K562 (cell line): ENCODE data around the gene IL27RA. TPM values are rescaled to one million over a fixed set of nuclear protein-coding genes. Genes with fewer than 3 reads are reported as not detected.

Source experiments
- ARID1B ChIP-seq: fragments of 450-650 bp; IDR thresholded peaks from 2 replicates; pipeline ENCODE4 v1.6.1; 2016; ENCODE audit warnings: antibody characterized with exemption, mild to moderate bottlenecking, inconsistent platforms
- DDX20 ChIP-seq: fragments of 450-650 bp; IDR thresholded peaks from 2 replicates; pipeline ENCODE4 v1.6.1; 2016; ENCODE audit warnings: missing genetic modification characterization, low read depth, mild to moderate bottlenecking, missing compliant biosample characterization, moderate library complexity
- DIDO1 ChIP-seq: fragments of 450-650 bp; IDR thresholded peaks from 2 replicates; pipeline ENCODE4 v1.6.1; 2016; ENCODE audit warnings: low read depth, missing biosample characterization, missing genetic modification characterization
- FOXK2 ChIP-seq, 2 experiments: fragments of 450-650 bp; IDR thresholded peaks in 1 of 2; conservative IDR thresholded peaks in 1 of 2; 2 replicates each; pipeline ENCODE4 v1.6.1; 2016; ENCODE audit warnings: low read depth in 2 of 2, mild to moderate bottlenecking in 1 of 2
- GABPB1 ChIP-seq: sonication (generic); formaldehyde crosslinking; IDR thresholded peaks from 2 replicates; pipeline ENCODE4 v1.8.0; 2022; ENCODE audit warnings: mild to moderate bottlenecking, missing genetic modification reagents
- GTF2B ChIP-seq: IDR thresholded peaks from 2 replicates; pipeline ENCODE4 v1.6.1; 2011; ENCODE audit not compliant: insufficient read length; ENCODE audit errors: extremely low read depth
- HNRNPK ChIP-seq: fragments of 200-400 bp; formaldehyde crosslinking; IDR thresholded peaks from one replicate; pipeline ENCODE4 v1.6.1; 2018; ENCODE audit warnings: mild to moderate bottlenecking, low read depth, low read length; ENCODE audit not compliant: poor library complexity, severe bottlenecking
- KDM5B ChIP-seq: fragments of 200-600 bp; sonication (generic); IDR thresholded peaks from 2 replicates; pipeline ENCODE4 v1.6.1; 2012; ENCODE audit warnings: low read depth, mild to moderate bottlenecking, moderate library complexity, low read length, control low read depth, inconsistent platforms; ENCODE audit not compliant: insufficient replicate concordance
- KLF13 ChIP-seq: fragments of 450-650 bp; IDR thresholded peaks from 2 replicates; pipeline ENCODE4 v1.6.1; 2016; ENCODE audit warnings: missing genetic modification characterization, low read depth, mild to moderate bottlenecking, missing compliant biosample characterization, moderate library complexity, borderline replicate concordance
- POLR2AphosphoS5 ChIP-seq: IDR thresholded peaks from 2 replicates; pipeline ENCODE4 v1.6.1; 2011; ENCODE audit warnings: mild to moderate bottlenecking, low read depth, low read length, moderate library complexity; ENCODE audit not compliant: control insufficient read depth, insufficient read depth
- RBM34 ChIP-seq: fragments of 200-400 bp; formaldehyde crosslinking; IDR thresholded peaks from 2 replicates; pipeline ENCODE4 v1.6.1; 2018; ENCODE audit warnings: low read length, borderline replicate concordance; ENCODE audit not compliant: insufficient read depth
- SLC30A9 ChIP-seq: fragments of 250-450 bp; sonication (Bioruptor Pico); IDR thresholded peaks from 2 replicates; pipeline ENCODE4 v1.8.0; 2022; ENCODE audit warnings: mild to moderate bottlenecking, moderate library complexity
- SMARCB1 ChIP-seq: IDR thresholded peaks from 2 replicates; pipeline ENCODE4 v1.6.1; 2011; ENCODE audit warnings: improper control_type of control experiment, low read depth; ENCODE audit not compliant: insufficient read length
- TGIF2 ChIP-seq: sonication (generic); formaldehyde crosslinking; IDR thresholded peaks from 2 replicates; pipeline ENCODE4 v1.8.1; 2022; ENCODE audit warnings: mild to moderate bottlenecking, missing genetic modification reagents, moderate library complexity
- THRA ChIP-seq: fragments of 450-650 bp; IDR thresholded peaks from 2 replicates; pipeline ENCODE4 v1.6.1; 2017; ENCODE audit warnings: mild to moderate bottlenecking, moderate library complexity
- XRCC5 ChIP-seq: fragments of 200-400 bp; formaldehyde crosslinking; IDR thresholded peaks from 2 replicates; pipeline ENCODE4 v1.6.1; 2017; ENCODE audit warnings: low read depth, mild to moderate bottlenecking, low read length
- ZBTB7A ChIP-seq: IDR thresholded peaks from 2 replicates; pipeline ENCODE4 v1.6.1; 2011; ENCODE audit warnings: low read depth, mild to moderate bottlenecking, low read length, moderate library complexity, borderline replicate concordance; ENCODE audit not compliant: control insufficient read depth
- ZFP1 ChIP-seq: fragments of 450-650 bp; formaldehyde crosslinking; IDR thresholded peaks from 2 replicates; pipeline ENCODE4 v1.4.0; 2020; ENCODE audit warnings: mild to moderate bottlenecking, mixed read lengths
- ZFPM2 ChIP-seq: fragments of 250-450 bp; sonication (Bioruptor Pico); IDR thresholded peaks from 2 replicates; pipeline ENCODE4 v1.5.1; 2022; ENCODE audit warnings: mild to moderate bottlenecking
- ZNF165 ChIP-seq: fragments of 250-450 bp; sonication (Bioruptor Pico); IDR thresholded peaks from 2 replicates; pipeline ENCODE4 v1.4.0; 2020; ENCODE audit warnings: borderline replicate concordance
- ZNF41 ChIP-seq: fragments of 250-450 bp; sonication (Bioruptor Pico); conservative IDR thresholded peaks from 2 replicates; pipeline ENCODE4 v1.4.0; 2020; ENCODE audit warnings: mild to moderate bottlenecking
- polyA plus RNA-seq, 8 experiments: library from polyadenylated mRNA; depleted of rRNA in 4 of 8; stranded (reverse) in 5 of 8; unstranded in 3 of 8; fragments of >200 nt; fragmentation: Nextera tagmentation in 2 of 8; fragmentation: Illumina TruSeq in 1 of 8; extraction: Ambion mirVana in 2 of 8; extraction: Trizol in 1 of 8; gene quantifications; 2 replicates each; pipeline versions ENCODE4 v1.2.1 to v1.2.3, GENCODE V29; 2011 to 2014; ENCODE audit warnings: inconsistent platforms in 1 of 8, missing spikeins in 1 of 8
- total RNA-seq, 7 experiments: library from RNA; depleted of rRNA in 6 of 7; stranded (reverse); fragments of >200 nt in 6 of 7; fragmentation: Illumina TruSeq in 2 of 7; extraction: Trizol in 2 of 7; gene quantifications; 2 replicates each; pipeline versions ENCODE4 v1.2.1 to v1.2.3, GENCODE V29; 2011 to 2021; ENCODE audit warnings: low replicate concordance in 1 of 7
- TF ChIP-seq, protein P1 (sequence below): fragments of 450-650 bp; IDR thresholded peaks from 2 replicates; pipeline ENCODE4 v1.6.1; 2018; ENCODE audit not compliant: partially characterized antibody

IL27RA gene
- total and polyA plus RNA-seq, 9 of the 15 experiments (the other 6 are each of a cell fraction or from before 2014, with no cell fraction given): 1.9 to 15.9 (median 12.0) TPM

DNA sequence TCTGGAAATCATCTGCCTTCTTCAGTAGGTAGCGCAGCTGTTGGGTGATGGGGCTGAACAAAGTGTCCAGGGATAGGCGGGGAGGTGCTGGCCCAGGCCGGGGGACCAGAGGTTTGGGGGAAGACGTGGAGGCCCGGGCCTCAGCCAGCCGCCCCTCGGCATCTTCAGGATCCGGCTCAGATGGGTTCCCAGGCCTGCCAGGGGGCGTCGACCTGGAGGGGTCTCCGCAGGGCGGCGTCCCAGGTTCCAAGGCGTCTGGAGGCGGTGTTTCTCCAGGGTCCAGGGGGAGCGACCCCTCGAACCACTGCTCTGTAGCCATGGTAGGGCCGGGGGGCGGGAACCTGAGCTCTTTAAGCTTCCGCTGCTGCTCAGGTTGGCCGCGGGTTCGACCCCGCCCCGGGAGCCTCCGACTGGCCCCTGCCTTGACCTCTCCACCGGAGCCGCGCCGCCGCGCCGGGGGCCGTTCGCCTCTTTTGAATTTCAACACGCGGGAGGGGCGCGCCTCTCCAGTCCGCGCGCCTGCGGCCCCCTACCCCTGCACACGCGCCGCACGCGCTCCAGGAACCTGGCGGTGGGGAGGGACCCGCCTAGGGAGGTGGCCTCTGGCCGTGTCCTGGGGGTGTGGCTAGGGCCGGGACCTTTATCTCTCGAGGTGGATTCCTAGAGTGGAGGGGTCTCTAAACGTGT lies 53.9 kb downstream of the IL27RA start, which contains the start of gene C19orf67 (continued):
- TF ChIP-seq GTF2B: no peak
- no peak for TF ChIP-seq POLR2AphosphoS5
- TF ChIP-seq KDM5B: no peak
- no peak for TF ChIP-seq XRCC5
- TF ChIP-seq DDX20 (tag): no peak
- no peak for TF ChIP-seq ZFP1 (CRISPR knock-in tag)
- no peak for TF ChIP-seq ARID1B
- TF ChIP-seq THRA: no peak
- no peak for TF ChIP-seq RBM34
- TF ChIP-seq ZNF41: no peak
- peak; percentile 70 for TF ChIP-seq ZBTB7A
- no peak for TF ChIP-seq GABPB1 (CRISPR knock-in tag)
- no peak for TF ChIP-seq DIDO1 (tag)
- TF ChIP-seq HNRNPK: no peak
- TF ChIP-seq ZFPM2 (CRISPR knock-in tag): no peak
- no peak for TF ChIP-seq KLF13 (tag)
- no peak for TF ChIP-seq SLC30A9 (CRISPR knock-in tag)
- TF ChIP-seq, protein P1, sequence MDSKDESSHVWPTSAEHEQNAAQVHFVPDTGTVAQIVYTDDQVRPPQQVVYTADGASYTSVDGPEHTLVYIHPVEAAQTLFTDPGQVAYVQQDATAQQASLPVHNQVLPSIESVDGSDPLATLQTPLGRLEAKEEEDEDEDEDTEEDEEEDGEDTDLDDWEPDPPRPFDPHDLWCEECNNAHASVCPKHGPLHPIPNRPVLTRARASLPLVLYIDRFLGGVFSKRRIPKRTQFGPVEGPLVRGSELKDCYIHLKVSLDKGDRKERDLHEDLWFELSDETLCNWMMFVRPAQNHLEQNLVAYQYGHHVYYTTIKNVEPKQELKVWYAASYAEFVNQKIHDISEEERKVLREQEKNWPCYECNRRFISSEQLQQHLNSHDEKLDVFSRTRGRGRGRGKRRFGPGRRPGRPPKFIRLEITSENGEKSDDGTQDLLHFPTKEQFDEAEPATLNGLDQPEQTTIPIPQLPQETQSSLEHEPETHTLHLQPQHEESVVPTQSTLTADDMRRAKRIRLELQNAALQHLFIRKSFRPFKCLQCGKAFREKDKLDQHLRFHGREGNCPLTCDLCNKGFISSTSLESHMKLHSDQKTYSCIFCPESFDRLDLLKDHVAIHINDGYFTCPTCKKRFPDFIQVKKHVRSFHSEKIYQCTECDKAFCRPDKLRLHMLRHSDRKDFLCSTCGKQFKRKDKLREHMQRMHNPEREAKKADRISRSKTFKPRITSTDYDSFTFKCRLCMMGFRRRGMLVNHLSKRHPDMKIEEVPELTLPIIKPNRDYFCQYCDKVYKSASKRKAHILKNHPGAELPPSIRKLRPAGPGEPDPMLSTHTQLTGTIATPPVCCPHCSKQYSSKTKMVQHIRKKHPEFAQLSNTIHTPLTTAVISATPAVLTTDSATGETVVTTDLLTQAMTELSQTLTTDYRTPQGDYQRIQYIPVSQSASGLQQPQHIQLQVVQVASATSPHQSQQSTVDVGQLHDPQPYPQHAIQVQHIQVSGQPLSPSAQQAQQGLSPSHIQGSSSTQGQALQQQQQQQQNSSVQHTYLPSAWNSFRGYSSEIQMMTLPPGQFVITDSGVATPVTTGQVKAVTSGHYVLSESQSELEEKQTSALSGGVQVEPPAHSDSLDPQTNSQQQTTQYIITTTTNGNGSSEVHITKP: peak; percentile 68
- TF ChIP-seq FOXK2 (conservative IDR thresholded peaks at IDR 0.05 in 1 of 2, IDR thresholded peaks at IDR 0.05 in 1 of 2; ENCODE audit: low read depth in 2 of 2): no peak
- TF ChIP-seq ZNF165 (CRISPR knock-in tag): no peak
- TF ChIP-seq TGIF2 (CRISPR knock-in tag): no peak
- TF ChIP-seq SMARCB1: no peak
